ENCODE measurements around the gene ZNF496.

- TF ChIP-seq CTCF (IDR thresholded peaks at IDR 0.05) (no peak), ZFX (IDR thresholded peaks at IDR 0.05; ENCODE audit: borderline replicate concordance) (no peak)
These were observed 31.8 kb downstream of the ZNF496 start for GRCh38 chr1:247299723-247300381.
